ENCODE data around the gene DRGX. TPM values are rescaled to one million over a fixed set of nuclear protein-coding genes. Genes with fewer than 3 reads are reported as not detected.

Gene DRGX
- total RNA-seq, 1 experiment from 2014 or later: not detected

DNA sequence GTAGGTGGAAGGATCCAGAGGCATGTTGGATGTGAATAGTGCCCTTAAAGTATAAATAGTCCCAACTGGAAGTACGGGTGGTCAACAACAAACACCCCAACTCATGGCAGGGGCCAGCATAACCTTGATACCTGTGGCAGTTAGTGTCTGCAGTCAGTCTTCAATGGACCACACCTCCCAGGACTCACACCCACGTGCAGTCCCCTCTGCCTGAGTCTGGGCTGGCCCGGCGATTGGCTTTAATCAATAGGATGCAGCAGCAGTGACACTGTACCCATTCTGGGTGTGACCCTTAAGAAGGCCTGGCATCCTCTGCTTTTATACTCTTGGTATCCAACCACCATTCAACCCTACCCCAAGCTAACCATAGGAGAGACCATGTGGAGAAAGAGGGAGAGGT is 18.6 kb downstream of the DRGX start:
- H3K9me3 ChIP-seq (ENCODE audit: low read depth, low read length, poor library complexity, severe bottlenecking): no peaks in the 10 kb centered on the region
- CTCF ChIA-PET: no interaction called here
- DNase-seq (ENCODE audit: low spot score): no peak
- no peaks in the 10 kb centered on the region for H3K4me1 ChIP-seq (ENCODE audit: insufficient read depth, low read length, poor library complexity, severe bottlenecking)
- H3K27me3 ChIP-seq (replicated peaks; ENCODE audit: insufficient read depth, low read depth, low read length, poor library complexity): peaks cover 33% of the 10 kb centered on the region
- BruUV-seq (replicated peaks): no TSS peak
- TF ChIP-seq, protein P1, sequence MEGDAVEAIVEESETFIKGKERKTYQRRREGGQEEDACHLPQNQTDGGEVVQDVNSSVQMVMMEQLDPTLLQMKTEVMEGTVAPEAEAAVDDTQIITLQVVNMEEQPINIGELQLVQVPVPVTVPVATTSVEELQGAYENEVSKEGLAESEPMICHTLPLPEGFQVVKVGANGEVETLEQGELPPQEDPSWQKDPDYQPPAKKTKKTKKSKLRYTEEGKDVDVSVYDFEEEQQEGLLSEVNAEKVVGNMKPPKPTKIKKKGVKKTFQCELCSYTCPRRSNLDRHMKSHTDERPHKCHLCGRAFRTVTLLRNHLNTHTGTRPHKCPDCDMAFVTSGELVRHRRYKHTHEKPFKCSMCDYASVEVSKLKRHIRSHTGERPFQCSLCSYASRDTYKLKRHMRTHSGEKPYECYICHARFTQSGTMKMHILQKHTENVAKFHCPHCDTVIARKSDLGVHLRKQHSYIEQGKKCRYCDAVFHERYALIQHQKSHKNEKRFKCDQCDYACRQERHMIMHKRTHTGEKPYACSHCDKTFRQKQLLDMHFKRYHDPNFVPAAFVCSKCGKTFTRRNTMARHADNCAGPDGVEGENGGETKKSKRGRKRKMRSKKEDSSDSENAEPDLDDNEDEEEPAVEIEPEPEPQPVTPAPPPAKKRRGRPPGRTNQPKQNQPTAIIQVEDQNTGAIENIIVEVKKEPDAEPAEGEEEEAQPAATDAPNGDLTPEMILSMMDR (conservative IDR thresholded peaks at IDR 0.05; ENCODE audit: low read depth, low read length): no peak
- no peak for TF ChIP-seq EZH2 (IDR thresholded peaks at IDR 0.05; ENCODE audit: borderline replicate concordance, low read depth, low read length, poor library complexity, severe bottlenecking)
- H3K27ac ChIP-seq (ENCODE audit: low read depth, low read length, poor library complexity, severe bottlenecking): no peak overlapping the region
- intact Hi-C loops (cut with micrococcal nuclease; ENCODE audit: unreplicated experiment): no loop called here
- no peaks in the 10 kb centered on the region for H3K36me3 ChIP-seq (ENCODE audit: insufficient read depth, low read length, poor library complexity, severe bottlenecking)
- H3K4me3 ChIP-seq (ENCODE audit: low read depth, low read length, poor library complexity, severe bottlenecking): no peak overlapping the region
- POLR2A ChIA-PET (ENCODE audit: low non-redundant PET): no interaction called here

- POLR2A ChIA-PET (ENCODE audit: low non-redundant PET): no interaction called here
- BruUV-seq (replicated peaks): no TSS peak
Measured at GRCh38 chr10:49375611-49376010, 20.3 kb downstream of the DRGX start.

GRCh38 chr10:49374740-49375139 is 21.1 kb downstream of the DRGX start:
- ChIA-PET CTCF (no interaction called here), POLR2A (ENCODE audit: low non-redundant PET) (no interaction called here)
- TF ChIP-seq EZH2 (IDR thresholded peaks at IDR 0.05; ENCODE audit: borderline replicate concordance, low read depth, low read length, poor library complexity, severe bottlenecking): no peak
- TF ChIP-seq, protein P1 (conservative IDR thresholded peaks at IDR 0.05; ENCODE audit: low read depth, low read length): no peak
- H3K4me3 ChIP-seq (ENCODE audit: low read depth, low read length, poor library complexity, severe bottlenecking): no peak overlapping the region
- no peaks in the 10 kb centered on the region for H3K9me3 ChIP-seq (ENCODE audit: low read depth, low read length, poor library complexity, severe bottlenecking)
- peaks cover 26% of the 10 kb centered on the region for H3K27me3 ChIP-seq (replicated peaks; ENCODE audit: insufficient read depth, low read depth, low read length, poor library complexity)
- no peak for DNase-seq (ENCODE audit: low spot score)
- no TSS peak for BruUV-seq (replicated peaks)
- intact Hi-C loops (cut with micrococcal nuclease; ENCODE audit: unreplicated experiment): no loop called here
- no peak overlapping the region for H3K27ac ChIP-seq (ENCODE audit: low read depth, low read length, poor library complexity, severe bottlenecking)
- H3K36me3 ChIP-seq (ENCODE audit: insufficient read depth, low read length, poor library complexity, severe bottlenecking): no peaks in the 10 kb centered on the region
- no peaks in the 10 kb centered on the region for H3K4me1 ChIP-seq (ENCODE audit: insufficient read depth, low read length, poor library complexity, severe bottlenecking)

More at GRCh38 chr10:49375611-49376010, 20.3 kb downstream of the DRGX start:
- no peaks in the 10 kb centered on the region for H3K9me3 ChIP-seq (ENCODE audit: low read depth, low read length, poor library complexity, severe bottlenecking)
- DNase-seq (ENCODE audit: low spot score): no peak
- CTCF ChIA-PET: no interaction called here
- TF ChIP-seq, protein P1 (conservative IDR thresholded peaks at IDR 0.05; ENCODE audit: low read depth, low read length): no peak
- TF ChIP-seq EZH2 (IDR thresholded peaks at IDR 0.05; ENCODE audit: borderline replicate concordance, low read depth, low read length, poor library complexity, severe bottlenecking): no peak
- intact Hi-C loops (cut with micrococcal nuclease; ENCODE audit: unreplicated experiment): no loop called here
- H3K4me3 ChIP-seq (ENCODE audit: low read depth, low read length, poor library complexity, severe bottlenecking): no peak overlapping the region
- H3K27ac ChIP-seq (ENCODE audit: low read depth, low read length, poor library complexity, severe bottlenecking): no peak overlapping the region
- H3K36me3 ChIP-seq (ENCODE audit: insufficient read depth, low read length, poor library complexity, severe bottlenecking): no peaks in the 10 kb centered on the region
- H3K27me3 ChIP-seq (replicated peaks; ENCODE audit: insufficient read depth, low read depth, low read length, poor library complexity): peaks cover 25% of the 10 kb centered on the region
- no peaks in the 10 kb centered on the region for H3K4me1 ChIP-seq (ENCODE audit: insufficient read depth, low read length, poor library complexity, severe bottlenecking)

Measured in A673 (cell line).